H1 (cell line): ENCODE data around the gene AGAP1. TPM values are rescaled to one million over a fixed set of nuclear protein-coding genes. Genes with fewer than 3 reads are reported as not detected.

Experiments
- CTCF ChIA-PET: fragments of 300-600 bp; sonication (Branson Sonifier 250); formaldehyde crosslinking; loops from one replicate; lab custom pipeline; 2021; ENCODE audit not compliant: partially characterized antibody; lab: Charles Lee
- POLR2A ChIA-PET: fragments of 300-600 bp; sonication (Branson Sonifier 250); formaldehyde crosslinking; loops from one replicate; lab custom pipeline; 2021; ENCODE audit warnings: inconsistent platforms; ENCODE audit not compliant: partially characterized antibody; lab: Charles Lee
- DNase-seq, 2 experiments: peaks; one replicate each; pipeline versions ENCODE4 v3.0.0 to v3.0.0-alpha.2; 2010 to 2022; ENCODE audit warnings: low spot score in 2 of 2, low read depth in 1 of 2, mixed read lengths in 1 of 2
- FAIRE-seq: peaks from 2 replicates; lab custom pipeline; 2011; peaks lifted over from hg19 to GRCh38; lab: Jason Lieb, UNC
- H2AFZ ChIP-seq: 2 replicates; pipeline ENCODE4 v1.8.1; 2012; ENCODE audit warnings: low read length, inconsistent platforms
- H2AK5ac ChIP-seq: 2 replicates; pipeline ENCODE4 v1.6.1; 2013; ENCODE audit warnings: low read depth, low read length
- H2BK120ac ChIP-seq: replicated peaks from 2 replicates; pipeline ENCODE3; 2013; ENCODE audit warnings: low read depth, low read length, inconsistent platforms
- H2BK12ac ChIP-seq: 2 replicates; pipeline ENCODE4 v1.6.1; 2013; ENCODE audit warnings: low read depth, low read length
- H2BK15ac ChIP-seq: 2 replicates; pipeline ENCODE4 v1.6.1; 2013; ENCODE audit warnings: low read length
- H2BK20ac ChIP-seq: 2 replicates; pipeline ENCODE4 v1.6.1; 2013; ENCODE audit warnings: low read length
- H2BK5ac ChIP-seq: 2 replicates; pipeline ENCODE4 v1.6.1; 2013; ENCODE audit warnings: low read depth, low read length
- H3K14ac ChIP-seq: 2 replicates; pipeline ENCODE4 v1.6.1; 2013; ENCODE audit warnings: inconsistent platforms; ENCODE audit not compliant: insufficient read length
- H3K18ac ChIP-seq: 2 replicates; pipeline ENCODE4 v1.6.1; 2013; ENCODE audit warnings: low read length; ENCODE audit errors: extremely low read depth
- H3K23ac ChIP-seq: 2 replicates; pipeline ENCODE4 v1.6.1; 2013; ENCODE audit warnings: inconsistent platforms; ENCODE audit not compliant: insufficient read length
- H3K23me2 ChIP-seq: 2 replicates; pipeline ENCODE4 v1.6.1; 2013; ENCODE audit warnings: low read depth, low read length
- H3K27ac ChIP-seq: 2 replicates; pipeline ENCODE4 v1.6.1; 2011; ENCODE audit warnings: low read depth, low read length, inconsistent platforms
- H3K27me3 ChIP-seq, 4 experiments: replicated peaks in 1 of 4; 1 replicate in 1 of 4; 2 replicates in 3 of 4; pipeline versions ENCODE4 v1.6.1 to v1.8.1; 2011 to 2013; ENCODE audit warnings: low read length in 3 of 4, mild to moderate bottlenecking in 3 of 4, inconsistent platforms in 2 of 4, mixed read lengths in 2 of 4, moderate library complexity in 1 of 4; ENCODE audit not compliant: control insufficient read depth in 3 of 4, insufficient read depth in 3 of 4; ENCODE audit errors: extremely low read depth in 1 of 4
- H3K36me3 ChIP-seq, 4 experiments: 2 replicates each; pipeline versions ENCODE4 v1.6.1 to v1.8.1; 2011 to 2013; ENCODE audit warnings: mild to moderate bottlenecking in 4 of 4, low read length in 3 of 4, moderate library complexity in 2 of 4, control low read depth in 1 of 4, inconsistent platforms in 1 of 4; ENCODE audit not compliant: insufficient read depth in 4 of 4, control insufficient read depth in 2 of 4
- H3K4ac ChIP-seq: replicated peaks from 2 replicates; pipeline ENCODE3; 2013; ENCODE audit warnings: low read length, low read depth, mixed read lengths, inconsistent platforms; ENCODE audit not compliant: insufficient read length
- H3K4me1 ChIP-seq, 4 experiments: replicated peaks in 1 of 4; 1 replicate in 1 of 4; 2 replicates in 3 of 4; pipeline versions ENCODE4 v1.6.1 to v1.8.1; 2011 to 2013; ENCODE audit warnings: low read length in 3 of 4, inconsistent platforms in 2 of 4, mixed read lengths in 1 of 4; ENCODE audit not compliant: insufficient read depth in 4 of 4, control insufficient read depth in 3 of 4
- H3K4me2 ChIP-seq, 2 experiments: 2 replicates each; pipeline versions ENCODE4 v1.6.1 to v1.8.1; 2011 to 2013; ENCODE audit warnings: low read depth in 2 of 2, low read length in 2 of 2, control low read depth in 1 of 2, inconsistent platforms in 1 of 2, mild to moderate bottlenecking in 1 of 2; ENCODE audit not compliant: insufficient read depth in 1 of 2
- H3K4me3 ChIP-seq, 4 experiments: fragments of 200-600, 300-600 bp in 1 of 4; sonication (generic), shearing (Covaris generic), sonication (Bioruptor Twin) in 1 of 4; 2 replicates each; pipeline versions ENCODE4 v1.5.1 to v1.8.1; 2011 to 2016; ENCODE audit warnings: low read length in 4 of 4, low read depth in 3 of 4, control low read depth in 2 of 4, inconsistent platforms in 2 of 4, mild to moderate bottlenecking in 2 of 4, mixed read lengths in 1 of 4, moderate library complexity in 1 of 4; ENCODE audit not compliant: insufficient read depth in 2 of 4; ENCODE audit errors: extremely low read depth in 1 of 4
- H3K56ac ChIP-seq: replicated peaks from 2 replicates; pipeline ENCODE3; 2013; ENCODE audit warnings: low read depth, mild to moderate bottlenecking, mixed read lengths, low read length, inconsistent platforms; ENCODE audit not compliant: insufficient read length
- H3K79me1 ChIP-seq: 2 replicates; pipeline ENCODE4 v1.6.1; 2013; ENCODE audit warnings: low read depth, low read length, control low read depth
- H3K79me2 ChIP-seq, 2 experiments: 2 replicates each; pipeline versions ENCODE4 v1.6.1 to v1.8.1; 2012 to 2013; ENCODE audit warnings: low read length in 2 of 2, mild to moderate bottlenecking in 2 of 2, inconsistent platforms in 1 of 2; ENCODE audit not compliant: insufficient read depth in 2 of 2, control insufficient read depth in 1 of 2
- H3K9ac ChIP-seq, 4 experiments: replicated peaks in 1 of 4; 1 replicate in 1 of 4; 2 replicates in 3 of 4; pipeline versions ENCODE4 v1.6.1 to v1.8.1; 2011 to 2013; ENCODE audit warnings: low read depth in 3 of 4, low read length in 3 of 4, control low read depth in 2 of 4, mild to moderate bottlenecking in 2 of 4, moderate library complexity in 2 of 4, inconsistent platforms in 1 of 4; ENCODE audit errors: extremely low read depth in 1 of 4
- H3K9me3 ChIP-seq, 2 experiments: 2 replicates each; pipeline versions ENCODE4 v1.6.1 to v1.8.1; 2012 to 2013; ENCODE audit warnings: mild to moderate bottlenecking in 2 of 2, moderate library complexity in 2 of 2, control low read depth in 1 of 2, inconsistent platforms in 1 of 2, low read depth in 1 of 2, low read length in 1 of 2, mixed read lengths in 1 of 2; ENCODE audit not compliant: insufficient read depth in 2 of 2
- H4K20me1 ChIP-seq, 2 experiments: replicated peaks in 1 of 2; 2 replicates each; pipeline versions ENCODE3 to v1.8.1; 2011 to 2013; ENCODE audit warnings: inconsistent platforms in 2 of 2, low read length in 2 of 2, mild to moderate bottlenecking in 1 of 2; ENCODE audit not compliant: insufficient read depth in 2 of 2, control insufficient read depth in 1 of 2
- H4K5ac ChIP-seq: 2 replicates; pipeline ENCODE4 v1.6.1; 2013; ENCODE audit warnings: low read length, low read depth, mixed read lengths, inconsistent platforms; ENCODE audit not compliant: insufficient read length
- H4K8ac ChIP-seq: 2 replicates; pipeline ENCODE4 v1.8.0; 2013; ENCODE audit warnings: mild to moderate bottlenecking, moderate library complexity, low read length, inconsistent platforms; ENCODE audit not compliant: insufficient read depth; ENCODE audit errors: extremely low read depth
- H4K91ac ChIP-seq: replicated peaks from 2 replicates; pipeline ENCODE3; 2013; ENCODE audit warnings: low read length, mixed read lengths, inconsistent platforms; ENCODE audit not compliant: insufficient read length
- BCL11A ChIP-seq, 2 experiments: IDR thresholded peaks; one replicate each; pipeline ENCODE4 v1.6.1; 2011; ENCODE audit warnings: low read depth in 2 of 2, low read length in 2 of 2, mild to moderate bottlenecking in 2 of 2
- CTBP2 ChIP-seq: IDR thresholded peaks from 2 replicates; pipeline ENCODE4 v1.7.0; 2011; ENCODE audit warnings: borderline replicate concordance, mild to moderate bottlenecking, moderate library complexity, mixed read lengths, low read length; ENCODE audit not compliant: insufficient read depth, insufficient read length
- E2F6 ChIP-seq: IDR thresholded peaks from 2 replicates; pipeline ENCODE4 v1.6.1; 2012; ENCODE audit warnings: inconsistent platforms
- EZH2 ChIP-seq: fragments of 200-600 bp; sonication (generic); IDR thresholded peaks from 2 replicates; pipeline ENCODE4 v1.7.1; 2012; ENCODE audit warnings: low read depth, mild to moderate bottlenecking, moderate library complexity, low read length, inconsistent platforms; ENCODE audit not compliant: severe bottlenecking
- KDM5A ChIP-seq: fragments of 200-600 bp; IDR thresholded peaks from 2 replicates; pipeline ENCODE4 v1.7.1; 2012; ENCODE audit warnings: mild to moderate bottlenecking, low read length, inconsistent platforms, mixed read lengths
- MAFK ChIP-seq: IDR thresholded peaks from 2 replicates; pipeline ENCODE4 v1.6.1; 2012; ENCODE audit warnings: low read depth, mild to moderate bottlenecking, improper control_type of control experiment, low read length
- MAX ChIP-seq: IDR thresholded peaks from 2 replicates; pipeline ENCODE4 v1.6.1; 2012; ENCODE audit warnings: inconsistent platforms
- NANOG ChIP-seq: IDR thresholded peaks from 2 replicates; pipeline ENCODE4 v1.6.1; 2011; ENCODE audit warnings: low read length, low read depth, mild to moderate bottlenecking, inconsistent platforms; ENCODE audit not compliant: insufficient read depth, poor library complexity, severe bottlenecking
- POU5F1 ChIP-seq: IDR thresholded peaks from 2 replicates; pipeline ENCODE4 v1.6.1; 2011; ENCODE audit warnings: low read depth, mild to moderate bottlenecking, low read length, moderate library complexity
- SIN3A ChIP-seq, 2 experiments: IDR thresholded peaks in 1 of 2; conservative IDR thresholded peaks in 1 of 2; 2 replicates each; pipeline ENCODE4 v1.6.1; 2011 to 2012; ENCODE audit warnings: low read length in 2 of 2, improper control_type of control experiment in 1 of 2, low read depth in 1 of 2, mild to moderate bottlenecking in 1 of 2
- TBP ChIP-seq: IDR thresholded peaks from 2 replicates; pipeline ENCODE4 v1.6.1; 2011; ENCODE audit warnings: low read depth, low read length, improper control_type of control experiment
- YY1 ChIP-seq: IDR thresholded peaks from 2 replicates; pipeline ENCODE4 v1.6.1; 2011; ENCODE audit warnings: low read depth, mild to moderate bottlenecking, low read length
- WGBS, 2 experiments: shearing (Covaris generic) in 1 of 2; methylation state at CpG; one replicate each; pipeline versions ENCODE4 v1.1.6 to v1.1.7; 2013 to 2015; ENCODE audit warnings: low lambda C conversion rate in 2 of 2, mixed read lengths in 2 of 2, inconsistent platforms in 1 of 2, low coverage in 1 of 2, missing lambda C conversion rate in 1 of 2; ENCODE audit not compliant: insufficient replicate concordance in 2 of 2, insufficient coverage in 1 of 2, insufficient read length in 1 of 2; ENCODE audit errors: extremely low coverage in 1 of 2, missing lambda C conversion rate in 1 of 2; 5-methylcytosine and 5-hydroxymethylcytosine counted together
- polyA plus RNA-seq, 7 experiments: library from polyadenylated mRNA; depleted of rRNA in 3 of 7; stranded (reverse) in 5 of 7; unstranded in 2 of 7; fragments of >200 nt in 5 of 7; fragments of 200-250 nt in 2 of 7; gene quantifications; 1 replicate in 5 of 7; 2 replicates in 1 of 7; 4 replicates in 1 of 7; pipeline versions ENCODE4 v1.2.1 to v1.2.3, GENCODE V29; 2011 to 2013; ENCODE audit warnings: missing spikeins in 2 of 7, mixed read lengths in 2 of 7
- total RNA-seq: library from RNA; stranded (reverse); fragmentation: NEBNext Ultra II Directional; extraction: Animal tissue kit (Norgen Biotek cat#: 25700); gene quantifications from 2 replicates; pipeline ENCODE4 v1.2.1, GENCODE V29; 2021

Gene AGAP1
- total and polyA plus RNA-seq, 2 of the 8 experiments (the other 6 are each of a cell fraction or from before 2014, with no cell fraction given): 18.1 to 39.4 TPM

GRCh38 chr2:235507928-235508327 is 14.1 kb downstream of the AGAP1 start:
- H3K4ac ChIP-seq: no peak overlapping the region
- CTCF ChIA-PET: interaction anchor here (1.0 to 2.4 kb wide), 5 partner anchors 10 to 238 kb away, joined by 3 to 7 read pairs (median 3); no protein-coding TSS in a partner anchor
- DNase-seq: no peak
- TF ChIP-seq CTBP2 (no peak), E2F6 (no peak), POU5F1 (no peak), SIN3A (conservative IDR thresholded peaks at IDR 0.05 in 1 of 2, IDR thresholded peaks at IDR 0.05 in 1 of 2; ENCODE audit: low read depth in 1 of 2, low read length in 2 of 2) (no peak), TBP (no peak), NANOG (no peak), EZH2 (no peak), MAX (no peak), YY1 (no peak), MAFK (no peak), KDM5A (no peak), BCL11A (IDR thresholded peaks at IDR 0.05; ENCODE audit: low read depth in 2 of 2, low read length in 2 of 2) (no peak)

More at GRCh38 chr2:235507928-235508327, 14.1 kb downstream of the AGAP1 start:
- peaks cover 11 to 27% of the 10 kb centered on the region in 2 experiments for H4K20me1 ChIP-seq
- no peak overlapping the region for H2BK15ac ChIP-seq
- no peaks in the 10 kb centered on the region for H3K9me3 ChIP-seq
- H2BK12ac ChIP-seq: no peak overlapping the region
- no peaks in the 10 kb centered on the region for H3K36me3 ChIP-seq
- H2BK20ac ChIP-seq: no peak overlapping the region
- no peak overlapping the region for H3K18ac ChIP-seq
- H3K27me3 ChIP-seq: no peaks in the 10 kb centered on the region; a peak in 1 of 7 replicates
- H4K91ac ChIP-seq: no peak overlapping the region
- POLR2A ChIA-PET: no interaction called here
- peaks cover 4 to 12% (median 10%) of the 10 kb centered on the region in 4 experiments; a peak in 6 of 7 replicates for H3K4me1 ChIP-seq
- no peak overlapping the region for H3K4me2 ChIP-seq
- H2BK120ac ChIP-seq: no peak overlapping the region
- H3K79me2 ChIP-seq: peaks cover 19 to 96% of the 10 kb centered on the region in 2 experiments
- no peak for FAIRE-seq
- H2AK5ac ChIP-seq: no peak overlapping the region
- H3K23me2 ChIP-seq: peaks cover 5% of the 10 kb centered on the region; the same call in 1 of the 2 replicates
- no peak overlapping the region for H4K5ac ChIP-seq
- H3K27ac ChIP-seq: no peak overlapping the region
- H3K4me3 ChIP-seq: no peak overlapping the region
- peaks cover 27% of the 10 kb centered on the region for H3K79me1 ChIP-seq
- no peak overlapping the region for H2AFZ ChIP-seq
- no peak overlapping the region for H3K23ac ChIP-seq
- H4K8ac ChIP-seq: no peak overlapping the region
- no peak overlapping the region for H3K56ac ChIP-seq
- WGBS, 2 experiments: 92% methylated on average over 6 of the region's 6 CpGs; no CpG with 5 or more reads in 1 of the 2 experiments
- H2BK5ac ChIP-seq: no peak overlapping the region
- H3K9ac ChIP-seq: no peak overlapping the region
- H3K14ac ChIP-seq: no peak overlapping the region
